Measurements from ENCODE around the gene SETD2.
"Not testable (repeated sequence)": the region's sequence is repeated elsewhere in the genome, so short reads cannot be mapped to it uniquely, and the experiment has no call there.

SETD2 gene, protein sequence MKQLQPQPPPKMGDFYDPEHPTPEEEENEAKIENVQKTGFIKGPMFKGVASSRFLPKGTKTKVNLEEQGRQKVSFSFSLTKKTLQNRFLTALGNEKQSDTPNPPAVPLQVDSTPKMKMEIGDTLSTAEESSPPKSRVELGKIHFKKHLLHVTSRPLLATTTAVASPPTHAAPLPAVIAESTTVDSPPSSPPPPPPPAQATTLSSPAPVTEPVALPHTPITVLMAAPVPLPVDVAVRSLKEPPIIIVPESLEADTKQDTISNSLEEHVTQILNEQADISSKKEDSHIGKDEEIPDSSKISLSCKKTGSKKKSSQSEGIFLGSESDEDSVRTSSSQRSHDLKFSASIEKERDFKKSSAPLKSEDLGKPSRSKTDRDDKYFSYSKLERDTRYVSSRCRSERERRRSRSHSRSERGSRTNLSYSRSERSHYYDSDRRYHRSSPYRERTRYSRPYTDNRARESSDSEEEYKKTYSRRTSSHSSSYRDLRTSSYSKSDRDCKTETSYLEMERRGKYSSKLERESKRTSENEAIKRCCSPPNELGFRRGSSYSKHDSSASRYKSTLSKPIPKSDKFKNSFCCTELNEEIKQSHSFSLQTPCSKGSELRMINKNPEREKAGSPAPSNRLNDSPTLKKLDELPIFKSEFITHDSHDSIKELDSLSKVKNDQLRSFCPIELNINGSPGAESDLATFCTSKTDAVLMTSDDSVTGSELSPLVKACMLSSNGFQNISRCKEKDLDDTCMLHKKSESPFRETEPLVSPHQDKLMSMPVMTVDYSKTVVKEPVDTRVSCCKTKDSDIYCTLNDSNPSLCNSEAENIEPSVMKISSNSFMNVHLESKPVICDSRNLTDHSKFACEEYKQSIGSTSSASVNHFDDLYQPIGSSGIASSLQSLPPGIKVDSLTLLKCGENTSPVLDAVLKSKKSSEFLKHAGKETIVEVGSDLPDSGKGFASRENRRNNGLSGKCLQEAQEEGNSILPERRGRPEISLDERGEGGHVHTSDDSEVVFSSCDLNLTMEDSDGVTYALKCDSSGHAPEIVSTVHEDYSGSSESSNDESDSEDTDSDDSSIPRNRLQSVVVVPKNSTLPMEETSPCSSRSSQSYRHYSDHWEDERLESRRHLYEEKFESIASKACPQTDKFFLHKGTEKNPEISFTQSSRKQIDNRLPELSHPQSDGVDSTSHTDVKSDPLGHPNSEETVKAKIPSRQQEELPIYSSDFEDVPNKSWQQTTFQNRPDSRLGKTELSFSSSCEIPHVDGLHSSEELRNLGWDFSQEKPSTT (N-terminal part only)

GRCh38 chr3:47164007-47164881 lies at the start of gene SETD2:
Gene SETD2, minus strand, starts transcription at chr3:47164113. Its CDS starts 189 bp downstream, at chr3:47163924.
- peak; percentile 90 for DNase-seq

DNA sequence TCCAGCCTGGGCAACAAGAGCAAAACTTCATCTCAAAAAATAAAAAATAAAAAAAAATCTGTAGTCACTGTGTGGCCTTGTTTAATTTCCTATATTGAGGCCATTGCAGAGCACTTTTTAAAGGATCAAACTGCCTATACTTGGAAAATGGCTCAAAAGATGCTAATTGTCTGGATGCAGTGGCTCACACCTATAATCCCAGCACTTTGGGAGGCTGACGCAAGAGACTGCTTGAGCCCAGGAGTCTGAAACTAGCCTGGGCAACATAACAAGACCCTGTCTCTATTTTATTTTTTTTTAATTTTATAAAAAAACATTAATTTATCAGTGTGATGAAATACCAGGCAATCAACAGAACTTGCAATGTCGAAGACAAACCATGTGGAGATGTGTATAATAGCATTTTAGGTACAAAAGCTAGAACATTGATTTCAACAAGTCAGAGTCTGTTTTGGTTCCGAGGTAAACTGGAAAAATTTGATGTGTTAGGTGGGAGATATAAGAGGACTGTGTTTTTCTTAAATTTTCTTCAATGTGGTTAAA lies 47.0 kb upstream of the SETD2 start:
- no peak for DNase-seq

GRCh38 chr3:47206022-47206421 lies 42.1 kb upstream of the SETD2 start:
- DNase-seq, result not testable (repeated sequence)

DNA sequence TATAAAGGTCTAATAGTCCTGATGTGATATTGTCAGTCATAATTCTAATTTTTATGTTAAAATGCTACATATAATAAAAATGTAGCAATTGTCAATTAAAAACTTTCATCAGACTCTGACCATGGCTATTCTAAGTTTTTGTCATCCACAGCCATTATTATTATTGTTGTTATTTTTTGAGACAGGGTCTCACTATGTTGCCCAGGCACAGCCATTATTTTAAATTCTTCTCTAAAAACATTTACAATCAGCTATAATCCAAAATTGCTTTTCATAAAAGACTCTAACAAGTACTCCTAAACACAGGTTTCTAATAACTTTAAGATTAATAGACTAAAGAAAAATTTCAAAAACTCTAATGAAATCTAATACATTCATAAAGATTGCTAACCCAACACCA lies 41.0 kb upstream of the SETD2 start:
- DNase-seq, result no peak

GRCh38 chr3:47202542-47202941 lies 38.6 kb upstream of the SETD2 start:
- no peak for DNase-seq

GRCh38 chr3:47197287-47197686 lies 33.4 kb upstream of the SETD2 start:
- DNase-seq, result no peak

GRCh38 chr3:47194994-47195393 lies 31.1 kb upstream of the SETD2 start:
- DNase-seq, result no peak

- no peak for DNase-seq
These were observed 30.3 kb upstream of the SETD2 start for GRCh38 chr3:47193871-47194859.

DNA sequence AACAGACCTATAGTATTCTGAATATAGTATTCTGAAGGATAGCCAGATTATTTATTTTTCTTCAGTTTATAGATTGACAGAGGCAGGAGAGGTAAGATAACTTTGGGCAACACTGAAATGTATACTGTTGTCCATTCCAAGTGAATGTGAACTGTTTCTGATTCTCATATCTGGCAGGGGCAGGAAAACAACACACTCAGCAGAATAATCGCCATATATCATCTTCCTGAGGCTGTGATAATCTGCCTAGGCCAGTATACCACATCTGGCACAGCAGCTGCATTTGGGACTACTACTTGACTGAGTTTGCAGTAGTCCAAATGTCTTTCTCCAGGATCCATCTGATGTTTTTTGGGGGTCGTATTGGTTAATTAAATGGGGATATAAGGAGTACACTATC lies 22.4 kb upstream of the SETD2 start:
- DNase-seq, result no peak

- DNase-seq, result not testable (repeated sequence)
These were observed 17.8 kb upstream of the SETD2 start for GRCh38 chr3:47181685-47182084.

GRCh38 chr3:47180011-47180410 lies 16.1 kb upstream of the SETD2 start:
- DNase-seq, result not testable (repeated sequence)

GRCh38 chr3:47176582-47176981 lies 12.7 kb upstream of the SETD2 start:
- DNase-seq, result no peak

- peak; percentile 63 for DNase-seq
These were observed 525 bp downstream of the SETD2 start for GRCh38 chr3:47163169-47164006.

DNA sequence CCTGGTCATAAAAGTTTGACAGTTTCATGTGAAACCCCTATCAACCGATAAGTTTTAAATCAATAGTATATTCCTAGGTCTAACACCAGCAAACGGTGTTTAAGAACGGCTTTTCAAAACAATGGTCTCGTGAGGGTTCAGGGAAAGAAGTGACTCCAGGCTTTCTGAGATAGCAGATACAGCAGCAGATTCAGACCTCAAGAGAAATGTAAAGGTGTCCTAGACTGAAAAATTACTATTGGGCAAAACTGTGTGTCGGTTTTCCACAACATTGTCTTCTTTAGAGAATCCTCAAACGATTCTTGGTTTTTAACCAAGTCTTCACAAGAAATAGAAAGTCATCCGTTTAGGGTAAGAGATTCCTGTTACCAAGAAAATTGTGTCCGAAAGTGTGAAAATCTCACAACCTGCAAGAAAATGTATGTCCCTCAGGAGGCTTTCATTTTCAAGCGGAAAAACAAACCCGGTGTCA lies 1.2 kb downstream of the SETD2 start:
- DNase-seq, result no peak

GRCh38 chr3:47161983-47162696 lies 1.8 kb downstream of the SETD2 start:
- DNase-seq, result no peak

DNA sequence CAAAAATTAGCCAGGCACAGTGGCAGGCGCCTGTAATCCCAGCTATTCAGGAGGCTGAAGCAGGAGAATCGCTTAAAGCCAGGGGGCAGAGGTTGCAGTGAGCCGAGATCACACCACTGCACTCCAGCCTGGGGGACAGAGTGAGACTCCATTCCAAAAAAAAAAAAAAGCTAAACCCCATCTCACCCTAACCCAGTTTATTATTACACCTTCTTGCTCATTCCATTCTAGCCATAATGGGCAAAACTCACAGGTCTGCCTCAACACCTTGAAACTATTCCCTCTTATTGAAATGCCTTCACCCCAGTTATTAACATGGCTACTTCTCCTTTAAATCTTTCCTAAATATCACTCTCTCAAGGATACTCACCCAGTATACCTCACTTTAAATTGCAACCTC lies 4.1 kb downstream of the SETD2 start:
- no peak for DNase-seq

DNA sequence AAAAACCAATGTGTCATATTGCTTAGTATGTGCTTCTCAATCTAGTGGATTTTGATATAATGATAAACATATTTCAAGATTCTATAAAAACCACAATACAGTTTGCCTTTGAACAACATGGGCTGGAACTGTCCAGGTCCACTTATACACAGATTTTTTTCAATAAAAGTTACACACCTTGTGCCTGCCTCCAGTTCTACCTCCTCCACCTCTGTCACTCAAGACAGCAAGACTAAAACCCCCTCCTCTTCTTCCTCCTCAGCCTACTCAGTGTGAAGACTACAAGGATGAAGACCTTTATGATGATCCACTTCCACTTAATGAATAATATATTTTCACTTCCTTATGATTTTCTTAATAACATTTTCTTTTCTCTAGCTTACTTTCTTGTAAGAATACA lies 5.7 kb downstream of the SETD2 start:
- DNase-seq, result no peak

- no peak for DNase-seq
These were observed 7.5 kb downstream of the SETD2 start for GRCh38 chr3:47156396-47156795.

DNA sequence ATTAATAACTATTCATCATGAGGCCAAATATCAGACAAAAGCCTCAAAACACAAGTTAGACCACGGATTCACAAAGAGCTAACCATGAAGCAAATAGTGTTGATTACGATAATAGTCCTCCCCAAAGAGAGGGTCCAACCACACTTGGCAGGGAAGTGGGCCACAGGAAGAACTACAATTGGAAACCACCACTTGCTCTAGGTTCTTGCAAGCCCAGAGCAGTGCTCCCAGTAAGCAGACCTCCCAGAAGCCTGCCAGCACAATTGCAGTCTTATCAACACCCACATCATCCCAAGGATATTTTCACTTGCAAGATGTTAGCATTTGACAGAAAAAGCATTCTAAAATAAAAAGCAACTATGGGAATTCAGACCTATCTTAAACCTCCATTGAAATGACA lies 11.3 kb downstream of the SETD2 start:
- no peak for DNase-seq
